ENCODE data around the gene SLC35F2. TPM values are rescaled to one million over a fixed set of nuclear protein-coding genes. Genes with fewer than 3 reads are reported as not detected.

The SLC35F2 gene
- total and polyA plus RNA-seq, 2 of the 13 experiments (the other 11 are each of a cell fraction or from before 2014, with no cell fraction given), result 5.8 to 20.3 TPM

DNA sequence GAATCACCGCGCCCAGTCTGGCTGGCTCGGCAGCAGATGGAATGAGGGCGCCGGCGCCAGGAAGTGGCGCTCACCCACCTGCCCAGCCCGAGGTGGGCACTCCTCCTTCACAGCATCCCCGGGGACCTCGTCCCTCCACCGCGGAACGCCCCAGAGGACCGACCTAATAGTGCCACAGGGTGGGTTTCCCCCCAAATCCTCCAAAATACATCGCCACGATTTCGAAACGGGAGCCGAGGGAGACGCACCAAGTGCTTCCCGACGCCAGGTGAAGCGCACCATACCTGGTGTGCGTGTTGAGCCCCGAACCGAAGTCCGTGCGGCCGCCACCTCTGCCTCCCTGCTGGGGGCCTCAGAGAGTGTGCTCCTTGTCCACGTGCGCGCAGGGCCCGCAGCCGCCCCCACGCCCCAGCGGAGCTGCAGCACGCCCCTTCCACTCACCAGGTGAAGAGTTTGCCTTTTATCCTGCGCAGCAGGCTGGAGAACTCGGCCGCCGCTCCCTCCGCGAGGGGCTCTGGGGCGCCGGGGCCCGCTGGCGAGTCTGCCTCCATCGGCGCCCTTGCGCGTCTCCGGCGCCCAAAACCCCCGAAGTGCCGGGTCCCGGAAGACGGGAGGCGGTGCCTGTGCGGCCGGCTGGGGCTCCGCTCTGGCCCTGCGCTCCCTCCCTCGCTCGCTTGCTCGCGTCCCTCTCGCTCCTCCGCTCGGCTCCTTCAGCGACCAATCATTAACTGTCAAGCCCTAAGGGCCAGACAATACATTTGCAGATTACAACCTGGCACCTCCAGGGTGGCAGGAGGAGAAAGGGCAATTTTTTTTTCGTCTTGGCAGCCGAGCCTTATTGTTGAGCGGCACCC, at the start of gene SLC35F2 (continued):
- TF ChIP-seq, protein P1, sequence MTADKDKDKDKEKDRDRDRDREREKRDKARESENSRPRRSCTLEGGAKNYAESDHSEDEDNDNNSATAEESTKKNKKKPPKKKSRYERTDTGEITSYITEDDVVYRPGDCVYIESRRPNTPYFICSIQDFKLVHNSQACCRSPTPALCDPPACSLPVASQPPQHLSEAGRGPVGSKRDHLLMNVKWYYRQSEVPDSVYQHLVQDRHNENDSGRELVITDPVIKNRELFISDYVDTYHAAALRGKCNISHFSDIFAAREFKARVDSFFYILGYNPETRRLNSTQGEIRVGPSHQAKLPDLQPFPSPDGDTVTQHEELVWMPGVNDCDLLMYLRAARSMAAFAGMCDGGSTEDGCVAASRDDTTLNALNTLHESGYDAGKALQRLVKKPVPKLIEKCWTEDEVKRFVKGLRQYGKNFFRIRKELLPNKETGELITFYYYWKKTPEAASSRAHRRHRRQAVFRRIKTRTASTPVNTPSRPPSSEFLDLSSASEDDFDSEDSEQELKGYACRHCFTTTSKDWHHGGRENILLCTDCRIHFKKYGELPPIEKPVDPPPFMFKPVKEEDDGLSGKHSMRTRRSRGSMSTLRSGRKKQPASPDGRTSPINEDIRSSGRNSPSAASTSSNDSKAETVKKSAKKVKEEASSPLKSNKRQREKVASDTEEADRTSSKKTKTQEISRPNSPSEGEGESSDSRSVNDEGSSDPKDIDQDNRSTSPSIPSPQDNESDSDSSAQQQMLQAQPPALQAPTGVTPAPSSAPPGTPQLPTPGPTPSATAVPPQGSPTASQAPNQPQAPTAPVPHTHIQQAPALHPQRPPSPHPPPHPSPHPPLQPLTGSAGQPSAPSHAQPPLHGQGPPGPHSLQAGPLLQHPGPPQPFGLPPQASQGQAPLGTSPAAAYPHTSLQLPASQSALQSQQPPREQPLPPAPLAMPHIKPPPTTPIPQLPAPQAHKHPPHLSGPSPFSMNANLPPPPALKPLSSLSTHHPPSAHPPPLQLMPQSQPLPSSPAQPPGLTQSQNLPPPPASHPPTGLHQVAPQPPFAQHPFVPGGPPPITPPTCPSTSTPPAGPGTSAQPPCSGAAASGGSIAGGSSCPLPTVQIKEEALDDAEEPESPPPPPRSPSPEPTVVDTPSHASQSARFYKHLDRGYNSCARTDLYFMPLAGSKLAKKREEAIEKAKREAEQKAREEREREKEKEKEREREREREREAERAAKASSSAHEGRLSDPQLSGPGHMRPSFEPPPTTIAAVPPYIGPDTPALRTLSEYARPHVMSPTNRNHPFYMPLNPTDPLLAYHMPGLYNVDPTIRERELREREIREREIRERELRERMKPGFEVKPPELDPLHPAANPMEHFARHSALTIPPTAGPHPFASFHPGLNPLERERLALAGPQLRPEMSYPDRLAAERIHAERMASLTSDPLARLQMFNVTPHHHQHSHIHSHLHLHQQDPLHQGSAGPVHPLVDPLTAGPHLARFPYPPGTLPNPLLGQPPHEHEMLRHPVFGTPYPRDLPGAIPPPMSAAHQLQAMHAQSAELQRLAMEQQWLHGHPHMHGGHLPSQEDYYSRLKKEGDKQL (CRISPR knock-in tag; IDR thresholded peaks at IDR 0.05; ENCODE audit: low read depth), result no peak
- TF ChIP-seq SNAI1 (CRISPR knock-in tag; IDR thresholded peaks at IDR 0.05; ENCODE audit: borderline replicate concordance) (peak; percentile 58; the same call in 1 of the 2 replicates), SNAPC2 (CRISPR knock-in tag; IDR thresholded peaks at IDR 0.05) (peak; percentile 57; the same call in 1 of the 2 replicates), MBNL3 (CRISPR knock-in tag; conservative IDR thresholded peaks at IDR 0.05) (no peak), ZBTB20 (CRISPR knock-in tag; IDR thresholded peaks at IDR 0.05; ENCODE audit: borderline replicate concordance, low read depth) (peak; percentile 19; the same call in 1 of the 2 replicates), ZSCAN22 (CRISPR knock-in tag; IDR thresholded peaks at IDR 0.05) (no peak), ZNF768 (CRISPR knock-in tag; IDR thresholded peaks at IDR 0.05) (peak; percentile 74), ZFP90 (CRISPR knock-in tag; IDR thresholded peaks at IDR 0.05; ENCODE audit: borderline replicate concordance) (no peak), SOX6 (IDR thresholded peaks at IDR 0.05) (no peak), SOX6 (CRISPR knock-in tag; IDR thresholded peaks at IDR 0.05) (peak; percentile 38; the same call in 1 of the 2 replicates), PRPF4 (IDR thresholded peaks at IDR 0.05; ENCODE audit: low read depth, low read length, poor library complexity, severe bottlenecking) (no peak), REPIN1 (CRISPR knock-in tag; IDR thresholded peaks at IDR 0.05; ENCODE audit: borderline replicate concordance, low read depth) (peak; percentile 15; the same call in 1 of the 2 replicates), GABPB1 (CRISPR knock-in tag; IDR thresholded peaks at IDR 0.05) (peak; percentile 89; the same call in 1 of the 2 replicates), ZNF598 (CRISPR knock-in tag; IDR thresholded peaks at IDR 0.05; ENCODE audit: borderline replicate concordance) (peak; percentile 21; the same call in 1 of the 2 replicates), TBX2 (CRISPR knock-in tag; IDR thresholded peaks at IDR 0.05; ENCODE audit: borderline replicate concordance) (0 out of 2 replicates have a peak, but pooled peaks have one; percentile 44), POLR2AphosphoS5 (IDR thresholded peaks at IDR 0.05; ENCODE audit: low read depth, low read length) (peak; percentile 21; the same call in 1 of the 2 replicates), PPARG (CRISPR knock-in tag; conservative IDR thresholded peaks at IDR 0.05) (no peak), HDAC2 (CRISPR knock-in tag; IDR thresholded peaks at IDR 0.05) (peak; percentile 24), ZKSCAN5 (CRISPR knock-in tag; IDR thresholded peaks at IDR 0.05) (peak; percentile 43; the same call in 1 of the 2 replicates), KDM1A (CRISPR knock-in tag; IDR thresholded peaks at IDR 0.05) (0 out of 2 replicates have a peak, but pooled peaks have one; percentile 8)
- TF ChIP-seq, protein P2, sequence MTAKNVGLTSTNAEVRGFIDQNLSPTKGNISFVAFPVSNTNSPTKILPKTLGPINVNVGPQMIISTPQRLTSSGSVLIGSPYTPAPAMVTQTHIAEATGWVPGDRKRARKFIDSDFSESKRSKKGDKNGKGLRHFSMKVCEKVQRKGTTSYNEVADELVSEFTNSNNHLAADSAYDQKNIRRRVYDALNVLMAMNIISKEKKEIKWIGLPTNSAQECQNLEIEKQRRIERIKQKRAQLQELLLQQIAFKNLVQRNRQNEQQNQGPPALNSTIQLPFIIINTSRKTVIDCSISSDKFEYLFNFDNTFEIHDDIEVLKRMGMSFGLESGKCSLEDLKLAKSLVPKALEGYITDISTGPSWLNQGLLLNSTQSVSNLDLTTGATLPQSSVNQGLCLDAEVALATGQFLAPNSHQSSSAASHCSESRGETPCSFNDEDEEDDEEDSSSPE (CRISPR knock-in tag; IDR thresholded peaks at IDR 0.05), result 0 out of 2 replicates have a peak, but pooled peaks have one; percentile 51
- TF ChIP-seq, protein P3, sequence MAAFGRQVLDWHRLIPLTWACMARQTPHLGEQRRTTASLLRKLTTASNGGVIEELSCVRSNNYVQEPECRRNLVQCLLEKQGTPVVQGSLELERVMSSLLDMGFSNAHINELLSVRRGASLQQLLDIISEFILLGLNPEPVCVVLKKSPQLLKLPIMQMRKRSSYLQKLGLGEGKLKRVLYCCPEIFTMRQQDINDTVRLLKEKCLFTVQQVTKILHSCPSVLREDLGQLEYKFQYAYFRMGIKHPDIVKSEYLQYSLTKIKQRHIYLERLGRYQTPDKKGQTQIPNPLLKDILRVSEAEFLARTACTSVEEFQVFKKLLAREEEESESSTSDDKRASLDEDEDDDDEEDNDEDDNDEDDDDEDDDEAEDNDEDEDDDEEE (CRISPR knock-in tag; IDR thresholded peaks at IDR 0.05), result peak; percentile 88; the same call in 1 of the 2 replicates

Measured in HepG2 (cell line).